A549 treated with AZD9567 at 1 μM for 4 hours (cell line): ENCODE measurements around the gene WNT9B. TPM values are rescaled to one million over a fixed set of nuclear protein-coding genes. Genes with fewer than 3 reads are reported as not detected.

Experiments used
- total RNA-seq: library from RNA; stranded (reverse); fragments of 200-300 nt; extraction: Qiagen RNA extraction; gene quantifications from 5 replicates; pipeline ENCODE4 v1.2.3, GENCODE V29; 2022; ENCODE audit not compliant: insufficient read depth

WNT9B gene, protein sequence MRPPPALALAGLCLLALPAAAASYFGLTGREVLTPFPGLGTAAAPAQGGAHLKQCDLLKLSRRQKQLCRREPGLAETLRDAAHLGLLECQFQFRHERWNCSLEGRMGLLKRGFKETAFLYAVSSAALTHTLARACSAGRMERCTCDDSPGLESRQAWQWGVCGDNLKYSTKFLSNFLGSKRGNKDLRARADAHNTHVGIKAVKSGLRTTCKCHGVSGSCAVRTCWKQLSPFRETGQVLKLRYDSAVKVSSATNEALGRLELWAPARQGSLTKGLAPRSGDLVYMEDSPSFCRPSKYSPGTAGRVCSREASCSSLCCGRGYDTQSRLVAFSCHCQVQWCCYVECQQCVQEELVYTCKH
- total RNA-seq: not detected in 5 replicates

GRCh38 chr17:46851029-46851741 is at the start of gene WNT9B:
WNT9B (plus strand) TSS chr17:46851583; CDS start chr17:46851639, 56 bp downstream.

GRCh38 chr17:46818316-46818928 is 33.0 kb upstream of the WNT9B start, which contains the start of gene WNT3:
WNT3 (minus strand) TSS chr17:46818692; CDS start chr17:46818597, 95 bp downstream.

GRCh38 chr17:46922804-46923635 is 71.6 kb downstream of the WNT9B start, which contains the start of gene GOSR2:
GOSR2 (plus strand) TSS chr17:46923160; CDS start chr17:46923193, 33 bp downstream.

Other genes starting within 250 kb of the WNT9B start
- gene WNT3, start 32.9 kb upstream of the WNT9B start, total RNA-seq: 2.9 to 4.6 TPM (median 3.9 TPM) in 5 replicates
- 34.3 to 43.6 TPM (median 41.6 TPM) in 5 replicates for gene GOSR2, start 71.6 kb downstream of the WNT9B start, total RNA-seq
- gene RPRML, start 127.7 kb downstream of the WNT9B start, total RNA-seq: 0.71 to 1.00 TPM (median 0.80 TPM) in 4 of 5 replicates, not detected in the other